SIG-M5 treated with dmso at 0.1 percent for 504 hours (cell line): ENCODE measurements around the gene ANKK1.

Experiments
- DNase-seq: peaks from one replicate; lab custom pipeline; 2025; ENCODE audit not compliant: unreplicated experiment; lab: John Stamatoyannopoulos, UW

Gene ANKK1

GRCh38 chr11:113387605-113388211, at the start of gene ANKK1:
Gene ANKK1, plus strand, starts transcription at chr11:113387779. Its CDS starts 106 bp downstream, at chr11:113387885.
- DNase-seq = no peak

GRCh38 chr11:113338730-113339129, 48.8 kb upstream of the ANKK1 start:
- DNase-seq = no peak

GRCh38 chr11:113339929-113340589, 47.5 kb upstream of the ANKK1 start:
- no peak for DNase-seq

GRCh38 chr11:113341388-113342165, 46.0 kb upstream of the ANKK1 start:
- no peak for DNase-seq

GRCh38 chr11:113345978-113346377, 41.6 kb upstream of the ANKK1 start:
- no peak for DNase-seq

- no peak for DNase-seq
These were observed 38.1 kb upstream of the ANKK1 start for GRCh38 chr11:113349528-113349927.

GRCh38 chr11:113350336-113351067, 37.1 kb upstream of the ANKK1 start:
- no peak for DNase-seq

GRCh38 chr11:113351068-113351450, 36.5 kb upstream of the ANKK1 start:
- DNase-seq = no peak

- DNase-seq = no peak
These were observed 36.1 kb upstream of the ANKK1 start for GRCh38 chr11:113351480-113351879.

GRCh38 chr11:113356203-113356602, 31.4 kb upstream of the ANKK1 start:
- no peak for DNase-seq

- DNase-seq = no peak
These were observed 24.2 kb upstream of the ANKK1 start for GRCh38 chr11:113363406-113363805.

- no peak for DNase-seq
These were observed 23.5 kb upstream of the ANKK1 start for GRCh38 chr11:113363996-113364641.

GRCh38 chr11:113365895-113366294, 21.7 kb upstream of the ANKK1 start:
- DNase-seq = no peak

- DNase-seq = no peak
These were observed 18.2 kb upstream of the ANKK1 start for GRCh38 chr11:113369411-113369810.

GRCh38 chr11:113370634-113371033, 16.9 kb upstream of the ANKK1 start:
- DNase-seq = no peak

GRCh38 chr11:113372309-113372708, 15.3 kb upstream of the ANKK1 start:
- no peak for DNase-seq

GRCh38 chr11:113373306-113373705, 14.3 kb upstream of the ANKK1 start:
- no peak for DNase-seq

GRCh38 chr11:113373981-113374560, 13.5 kb upstream of the ANKK1 start:
- no peak for DNase-seq

- DNase-seq = no peak
These were observed 12.2 kb upstream of the ANKK1 start for GRCh38 chr11:113375402-113375801.

GRCh38 chr11:113376156-113376555, 11.4 kb upstream of the ANKK1 start:
- peak; percentile 16 for DNase-seq
